NCI-H187 (cell line): Measurements from ENCODE around the gene NUDT9.
"Not testable (repeated sequence)": the region's sequence is repeated elsewhere in the genome, so short reads cannot be mapped to it uniquely, and the experiment has no call there.

Experiments used
- DNase-seq, 2 experiments: peaks; one replicate each; lab custom pipeline; 2025; lab: John Stamatoyannopoulos, UW

NUDT9 gene

DNA sequence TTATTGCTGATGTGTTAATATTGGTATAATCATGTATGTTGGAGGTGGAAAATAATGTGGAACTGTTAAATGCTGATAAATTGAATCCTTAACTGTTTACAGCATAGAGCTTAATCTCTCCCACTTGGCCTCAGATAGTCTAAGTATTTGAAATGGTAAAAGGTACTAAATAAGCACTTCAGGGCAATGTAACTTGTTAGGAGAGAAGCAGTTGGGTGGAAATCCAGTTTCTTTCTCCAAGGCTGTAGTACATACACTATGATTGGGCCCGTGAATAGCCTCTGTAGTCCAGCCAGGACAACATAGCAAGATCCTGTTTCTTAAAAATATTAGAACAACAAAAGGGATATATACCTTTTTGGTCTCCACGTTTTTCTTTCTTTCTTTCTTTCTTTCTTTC, 39.7 kb downstream of the NUDT9 start:
- no peak for DNase-seq

DNA sequence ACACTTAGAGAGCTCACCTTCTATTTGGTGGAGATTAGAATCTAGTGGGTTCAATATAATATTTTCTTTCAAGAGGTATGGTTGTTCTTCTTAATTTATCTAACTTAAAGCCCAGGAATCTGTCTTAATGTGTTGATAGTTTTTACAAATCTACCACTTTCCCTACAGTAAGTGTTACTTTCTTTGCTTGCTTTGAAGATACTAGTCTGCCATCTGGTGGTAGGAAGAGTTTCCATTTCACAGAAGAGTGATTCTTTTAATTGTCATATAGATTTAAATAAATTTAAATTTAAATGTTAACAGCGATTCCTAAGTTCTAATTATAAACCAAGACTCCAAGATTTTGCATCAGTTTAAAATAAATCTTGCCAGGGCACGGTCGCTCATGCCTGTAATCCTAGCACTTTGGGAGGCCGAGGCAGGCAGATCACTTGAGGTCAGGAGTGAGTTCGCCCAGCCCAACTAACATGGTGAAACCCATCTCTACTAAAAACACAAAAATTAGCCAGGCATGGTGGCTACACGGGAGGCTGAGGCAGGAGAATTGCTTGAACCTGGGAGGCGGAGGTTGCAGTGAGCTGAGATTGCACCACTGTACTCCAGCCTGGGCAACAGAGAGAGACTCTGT, 43.5 kb downstream of the NUDT9 start:
- no peak for DNase-seq

DNA sequence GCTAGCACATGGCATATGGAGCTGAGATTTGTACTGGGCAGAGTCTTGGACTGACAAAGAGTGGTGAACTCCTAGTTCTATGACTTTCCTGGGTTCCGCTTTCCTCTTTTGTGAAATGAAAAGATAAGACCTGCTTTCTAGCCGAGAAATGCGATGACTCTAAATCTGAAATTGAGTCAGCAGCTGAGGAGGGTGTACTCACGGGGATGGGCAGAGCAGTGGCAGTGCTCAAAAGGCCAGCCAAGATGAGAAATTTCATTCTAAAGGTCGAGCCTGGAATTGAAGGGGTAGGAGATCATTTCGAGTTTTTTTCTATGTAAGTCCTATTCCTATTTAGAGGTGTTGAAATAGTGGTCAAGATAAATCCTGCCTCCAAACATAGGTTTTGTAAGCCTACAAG, 47.0 kb downstream of the NUDT9 start:
- DNase-seq = no peak

DNA sequence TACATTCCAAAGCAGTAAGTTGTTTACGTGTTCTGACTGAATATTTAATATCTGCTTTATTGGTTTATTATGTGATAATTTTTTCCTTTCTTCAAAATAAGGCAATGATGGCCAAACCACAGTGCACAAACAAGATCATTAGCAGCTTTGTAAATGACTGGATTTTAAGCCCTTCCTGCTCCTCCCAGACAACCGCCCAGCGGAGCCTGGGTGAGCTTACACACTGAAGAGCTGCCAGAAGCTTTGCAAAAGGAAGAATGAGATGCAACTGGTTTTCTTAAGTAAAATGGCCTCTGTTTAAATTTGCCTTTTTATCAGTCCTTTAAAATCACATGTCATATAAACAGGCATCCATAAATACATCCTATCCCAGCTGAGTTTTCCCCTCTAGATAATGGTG, 54.6 kb downstream of the NUDT9 start:
- no peak for DNase-seq

DNA sequence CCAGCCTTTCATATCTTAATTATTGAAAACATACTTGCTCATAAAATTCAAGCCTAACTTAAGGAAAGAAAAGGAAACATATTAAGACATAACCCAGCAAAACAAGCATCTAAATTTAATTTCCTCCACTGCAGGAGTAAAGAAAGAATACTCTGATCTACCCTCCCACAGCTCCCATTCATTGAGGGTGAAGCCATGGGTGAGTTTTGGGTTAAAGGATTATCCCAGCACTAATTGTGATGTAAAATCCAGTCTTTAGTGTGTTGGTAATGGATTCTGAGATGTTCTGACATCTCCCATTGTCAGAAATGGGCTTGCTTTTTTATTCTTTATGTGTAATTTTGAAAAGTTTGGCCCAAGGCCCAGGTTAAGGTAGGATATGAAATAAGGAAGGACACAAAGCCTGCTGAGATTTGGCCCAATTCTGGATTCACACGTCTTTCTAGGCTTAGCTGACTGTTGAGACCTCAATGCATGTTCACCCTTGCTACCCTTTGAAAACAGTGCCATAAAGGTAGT, 56.4 kb downstream of the NUDT9 start:
- DNase-seq = no peak

DNA sequence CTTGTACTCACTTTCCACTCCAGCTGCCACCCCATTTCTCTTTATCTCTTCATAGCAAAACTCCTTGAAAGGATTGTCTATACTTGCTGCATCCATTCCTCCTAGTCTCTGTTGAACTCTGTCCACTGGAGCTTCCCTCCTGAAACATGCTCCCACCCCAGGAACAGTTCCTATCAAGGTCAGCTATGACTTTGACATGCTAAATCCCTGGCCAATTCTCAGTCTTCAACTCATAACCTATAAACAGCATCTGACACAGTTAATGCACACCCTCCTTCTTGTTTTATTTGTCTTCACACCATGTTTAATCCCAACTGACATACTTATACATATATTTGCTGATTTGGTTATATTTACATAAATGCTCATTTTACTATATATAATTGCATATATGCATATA, 59.0 kb downstream of the NUDT9 start:
- DNase-seq = no peak

DNA sequence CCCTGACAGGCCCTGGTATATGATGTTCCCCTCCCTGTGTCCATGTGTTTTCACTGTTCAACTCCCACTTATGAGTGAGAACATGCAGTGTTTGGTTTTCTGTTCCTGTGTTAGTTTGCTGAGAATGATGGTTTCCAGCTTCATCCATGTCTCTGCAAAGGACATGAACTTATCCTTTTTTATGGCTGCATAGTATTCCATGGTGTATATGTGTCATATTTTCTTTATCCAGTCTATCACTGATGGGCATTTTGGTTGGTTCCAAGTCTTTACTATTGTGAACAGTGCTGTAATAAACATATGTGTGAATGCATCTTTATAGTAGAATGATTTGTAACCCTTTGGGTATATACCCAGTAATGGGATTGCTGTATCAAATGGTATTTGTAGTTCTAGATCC, 60.9 kb downstream of the NUDT9 start:
- not testable (repeated sequence) for DNase-seq

DNA sequence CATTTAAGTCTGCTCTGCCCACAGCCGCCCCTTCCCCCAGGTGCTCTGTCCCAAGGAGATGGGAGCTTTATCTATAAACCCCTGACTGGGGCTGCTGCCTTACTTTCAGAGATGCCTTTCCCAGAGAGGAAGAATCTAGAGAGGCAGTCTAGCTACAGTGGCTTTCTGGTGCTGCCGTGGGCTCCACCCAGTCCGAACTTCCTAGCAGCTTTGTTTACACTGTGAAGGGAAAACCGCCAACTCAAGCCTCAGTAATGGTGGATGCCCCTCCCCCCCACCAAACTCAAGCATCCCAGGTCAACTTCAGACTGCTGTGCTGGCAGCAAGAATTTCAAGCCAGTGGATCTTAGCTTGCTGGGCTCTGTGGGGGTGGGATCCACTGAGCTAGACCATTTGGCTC, 66.3 kb downstream of the NUDT9 start:
- DNase-seq = not testable (repeated sequence)

DNA sequence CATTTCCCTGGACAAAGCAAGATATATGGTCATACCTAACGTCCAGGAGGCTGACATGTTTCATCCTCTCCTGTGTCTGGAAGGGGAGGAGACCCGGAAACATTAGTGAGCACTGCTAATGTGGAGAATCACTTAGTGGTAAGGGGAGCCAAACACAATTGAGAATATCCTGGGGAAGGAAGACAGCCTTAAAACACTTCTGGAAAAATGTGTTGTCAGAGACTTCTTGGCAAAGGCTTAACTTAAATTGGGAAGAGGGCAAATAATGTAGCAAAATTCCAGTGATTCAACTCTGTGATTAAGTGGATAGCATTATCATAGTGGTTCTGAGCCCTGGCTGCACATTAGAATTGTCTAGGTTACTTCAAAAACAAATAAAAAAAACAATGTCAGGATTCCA, 67.3 kb downstream of the NUDT9 start:
- no peak for DNase-seq

DNA sequence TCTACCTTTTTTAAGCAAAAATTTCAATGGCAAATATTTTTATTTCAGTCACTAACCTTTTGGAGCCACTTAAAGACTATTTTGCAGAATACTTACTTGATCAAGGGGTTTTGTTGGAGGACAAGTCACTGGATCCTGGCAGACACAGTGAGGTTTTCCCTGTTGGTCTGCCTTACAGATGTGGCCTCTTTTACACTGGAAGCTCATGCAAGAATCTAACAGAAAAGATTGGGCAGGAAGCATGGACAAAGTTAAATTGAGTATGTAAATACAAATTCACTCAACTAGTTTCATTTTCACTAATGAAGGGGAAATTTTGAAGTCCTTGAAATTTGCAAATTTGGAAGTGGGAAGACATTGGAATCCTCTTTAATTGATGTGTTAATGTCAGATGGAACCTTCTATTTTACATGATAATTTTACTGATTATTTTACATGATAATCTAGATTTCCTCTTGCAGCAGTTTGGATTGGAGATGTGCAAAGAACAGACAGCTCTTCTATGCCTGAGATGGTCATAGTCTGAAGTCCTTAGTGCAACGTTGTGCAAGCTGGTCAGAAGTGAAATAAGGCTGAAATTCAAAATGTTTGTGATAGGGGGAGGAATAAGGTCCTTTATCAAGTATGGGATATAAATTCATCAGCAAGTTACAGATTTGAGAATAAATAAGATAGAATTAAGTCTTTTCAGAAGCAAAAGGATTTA, 68.4 kb downstream of the NUDT9 start:
- DNase-seq = no peak

DNA sequence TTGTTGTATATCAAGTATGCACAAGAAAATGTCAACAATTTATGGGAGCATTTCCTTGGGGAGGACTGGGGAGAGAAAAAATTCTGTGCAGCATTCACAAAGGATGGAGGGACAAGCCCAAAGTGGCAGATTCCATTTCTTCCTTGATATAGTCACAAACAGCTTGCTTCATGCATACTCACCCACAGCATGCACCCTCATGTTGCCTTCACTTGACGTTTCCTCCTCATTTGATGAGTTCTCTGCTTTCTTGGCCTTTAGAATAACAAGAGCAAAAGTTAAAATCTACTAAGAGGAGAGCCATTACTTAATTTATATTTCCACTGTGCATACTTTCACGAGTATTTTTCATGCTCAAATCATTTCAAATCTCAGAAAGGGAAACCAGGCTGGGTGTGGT, 69.1 kb downstream of the NUDT9 start:
- no peak for DNase-seq

DNA sequence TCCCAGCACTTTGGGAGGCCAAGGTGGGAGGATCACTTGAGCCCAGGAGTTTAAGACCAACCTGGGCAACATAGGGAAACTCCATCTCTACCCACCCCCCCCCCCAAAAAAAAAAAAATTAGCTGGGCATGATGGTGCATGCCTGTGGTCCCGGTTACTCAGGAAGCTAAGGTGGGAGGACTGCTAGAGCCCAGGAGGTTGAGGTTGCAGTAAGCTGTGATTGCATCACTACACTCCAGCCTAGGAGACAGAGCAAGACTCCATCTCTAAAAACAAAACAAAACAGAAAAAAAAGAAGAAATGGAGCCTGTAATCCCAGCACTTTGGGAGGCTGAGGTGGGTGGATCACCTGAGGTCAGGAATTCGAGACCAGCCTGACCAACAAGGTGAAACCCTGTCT, 69.5 kb downstream of the NUDT9 start:
- not testable (repeated sequence) for DNase-seq

DNA sequence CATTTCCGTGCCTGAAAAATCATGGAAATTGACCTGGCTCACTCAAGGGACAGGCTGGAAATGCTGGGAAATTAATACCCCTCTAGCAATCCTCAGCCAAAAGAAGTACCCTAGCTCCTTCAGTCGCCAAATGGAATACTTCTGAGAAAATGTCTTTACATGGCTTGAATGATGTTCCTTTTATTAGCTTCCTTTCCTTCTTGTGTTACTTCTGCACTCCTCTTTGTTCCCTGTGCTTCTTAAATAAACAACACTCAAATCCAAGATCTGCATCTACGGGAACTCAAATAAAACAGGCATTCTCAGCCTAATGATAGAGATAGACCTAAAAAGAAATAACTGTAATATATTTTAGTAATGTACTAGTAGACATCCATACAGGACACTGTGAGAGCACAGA, 70.7 kb downstream of the NUDT9 start:
- no peak for DNase-seq

DNA sequence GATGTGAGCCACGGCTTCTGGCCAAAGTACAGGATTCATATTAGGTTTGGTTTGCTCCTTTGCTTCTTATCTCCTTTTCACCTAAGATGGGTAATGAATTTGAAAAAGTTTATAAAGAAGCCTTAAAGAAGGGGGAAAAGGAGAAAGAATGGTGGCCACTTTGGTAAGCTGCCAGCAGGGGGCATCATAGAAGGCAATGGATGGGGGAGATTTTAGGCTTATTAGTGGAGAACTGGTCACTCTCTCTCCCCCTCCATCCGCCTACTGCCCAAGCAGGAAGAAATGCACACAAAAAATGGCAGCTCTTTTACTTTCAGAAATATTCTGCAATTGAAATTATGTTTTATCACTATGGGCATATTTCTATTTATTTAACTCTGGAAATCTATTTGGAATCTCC, 74.8 kb downstream of the NUDT9 start:
- DNase-seq = no peak

DNA sequence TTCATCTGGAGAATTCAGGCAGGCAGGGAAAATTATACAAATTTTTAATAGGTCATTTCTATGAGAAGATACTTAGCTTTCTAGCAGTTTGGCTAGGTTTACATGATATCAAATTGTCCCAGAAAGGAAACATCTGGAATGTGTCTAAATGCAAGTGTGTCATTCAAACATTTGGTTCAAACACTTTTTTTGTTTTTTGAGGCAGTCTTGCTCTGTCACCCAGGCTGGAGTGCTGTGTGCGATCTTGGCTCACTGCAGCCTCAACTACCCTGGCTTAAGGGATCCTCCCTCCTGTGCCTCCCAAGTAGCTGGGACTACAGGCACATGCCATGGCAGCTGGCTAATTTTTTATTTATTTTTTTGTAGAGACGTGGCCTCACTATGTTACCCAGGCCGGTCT, 75.2 kb downstream of the NUDT9 start:
- DNase-seq = no peak

DNA sequence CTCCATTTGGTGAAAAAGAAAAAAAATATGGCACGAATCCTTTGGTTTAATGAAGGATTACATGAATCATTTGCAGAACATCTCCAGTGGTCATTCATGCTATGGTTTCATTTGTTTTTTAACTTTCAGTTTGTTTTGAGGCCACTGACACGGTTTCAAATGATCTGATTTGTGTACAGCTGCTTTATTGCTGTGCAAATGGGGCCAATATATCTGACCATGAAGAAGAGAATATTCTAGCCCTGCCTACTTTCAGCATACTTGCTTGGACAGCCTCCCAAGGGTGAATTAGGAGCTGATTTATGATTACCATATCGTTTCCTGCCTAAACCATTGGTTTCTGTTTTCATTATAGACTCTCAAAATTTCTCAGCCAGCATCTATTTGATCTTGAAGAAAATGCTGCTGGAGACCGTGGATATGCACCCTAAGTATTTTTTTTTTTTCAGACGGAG, 76.1 kb downstream of the NUDT9 start:
- no peak for DNase-seq

DNA sequence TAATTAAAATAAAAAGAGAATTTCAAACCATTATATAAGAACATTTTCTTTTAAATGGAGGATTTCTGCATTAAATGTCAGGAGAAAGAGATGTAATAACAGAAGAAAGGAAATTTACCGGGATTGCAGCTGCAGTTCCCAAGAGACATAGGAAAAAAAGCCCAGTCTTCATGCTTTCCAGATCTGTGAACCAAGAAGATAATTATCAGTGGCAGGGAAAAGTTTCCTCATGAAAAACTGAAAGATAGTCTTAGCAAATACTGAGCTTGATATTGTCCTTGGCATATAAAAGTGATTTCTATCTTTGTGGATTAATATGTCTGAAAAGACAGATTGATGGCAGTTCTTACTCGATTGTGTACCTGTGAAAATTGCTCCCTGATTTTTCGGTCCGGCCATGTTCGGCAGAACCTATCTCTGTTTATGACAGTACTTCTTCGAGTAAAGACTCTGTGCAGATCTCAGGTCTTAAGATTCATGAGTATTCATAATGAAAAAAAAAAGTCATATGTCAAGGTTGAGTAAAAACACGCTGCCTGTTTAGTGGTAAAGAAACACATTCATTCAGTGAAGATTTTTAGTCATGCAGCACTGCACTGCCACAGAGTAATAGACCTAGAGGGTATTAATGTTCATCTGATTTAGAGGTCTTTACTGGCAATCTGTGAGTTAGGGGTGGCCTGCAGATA, 77.2 kb downstream of the NUDT9 start:
- no peak for DNase-seq

DNA sequence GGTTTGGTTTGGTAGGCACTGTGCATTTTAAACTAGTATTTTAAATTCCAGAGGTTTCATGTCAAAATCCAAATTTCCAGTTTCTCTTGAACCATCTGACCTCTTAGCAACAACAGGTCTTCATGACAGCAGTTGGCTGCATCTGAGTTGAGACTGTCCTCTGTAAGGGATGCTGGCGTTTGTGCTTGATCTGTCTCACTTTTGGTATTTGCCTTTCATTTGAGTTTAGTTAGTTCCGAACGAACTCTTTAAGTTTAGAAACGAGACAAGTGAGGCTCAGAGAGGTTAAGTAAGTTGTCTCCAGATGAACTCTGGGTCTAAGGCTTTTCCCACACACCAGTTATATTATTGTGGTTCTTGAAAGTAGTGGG, 77.7 kb downstream of the NUDT9 start:
- DNase-seq = no peak

DNA sequence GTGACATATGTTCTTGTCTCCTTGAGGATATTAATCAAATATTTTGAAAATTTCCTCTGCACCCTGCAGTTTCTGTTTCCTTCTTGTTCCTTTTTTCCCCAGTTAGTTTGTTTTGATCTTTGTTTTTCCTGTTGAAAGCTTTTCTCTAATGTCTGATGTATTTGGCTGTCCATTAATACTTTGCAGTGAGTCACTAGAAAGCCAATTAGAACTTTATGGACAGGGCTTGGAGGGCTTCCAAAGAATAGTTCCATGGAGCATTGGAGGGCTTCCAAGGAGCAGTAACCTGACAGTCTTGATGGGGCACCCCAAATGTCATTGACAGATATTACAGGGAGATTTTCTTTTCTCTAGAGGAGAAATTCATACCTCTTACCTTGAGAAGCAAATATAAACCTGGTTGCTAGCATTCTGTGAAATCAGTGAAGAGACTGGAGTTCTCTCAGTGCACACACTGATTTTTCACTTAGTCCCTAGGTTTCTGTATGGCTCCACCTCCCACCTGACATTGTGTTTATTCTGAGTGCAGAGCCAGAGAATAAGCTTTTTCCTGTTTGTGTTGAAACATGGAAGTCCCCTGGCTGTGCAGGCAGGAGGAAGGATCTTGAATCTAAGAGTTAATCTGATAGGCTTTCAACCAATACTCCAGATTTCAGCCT, 80.3 kb downstream of the NUDT9 start:
- DNase-seq = no peak

DNA sequence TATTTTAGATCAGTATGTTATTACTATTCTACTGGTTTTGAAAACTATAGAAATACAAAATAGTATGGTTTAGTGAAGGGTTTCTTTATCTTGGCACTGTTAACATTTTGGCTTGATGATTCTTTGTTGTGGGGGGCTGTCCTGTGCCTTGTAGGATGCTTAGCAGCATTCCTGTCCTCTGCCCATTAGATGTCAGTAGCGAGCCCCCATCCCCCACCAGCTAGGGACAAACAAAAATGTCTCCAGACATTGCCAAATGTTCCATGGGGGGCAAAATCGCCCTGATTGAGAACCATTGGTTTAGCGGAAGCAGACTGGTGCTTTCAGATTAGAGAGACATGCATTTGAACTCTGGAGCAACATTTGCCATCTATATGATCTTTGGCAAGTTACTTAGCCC, 83.5 kb downstream of the NUDT9 start:
- DNase-seq = no peak

DNA sequence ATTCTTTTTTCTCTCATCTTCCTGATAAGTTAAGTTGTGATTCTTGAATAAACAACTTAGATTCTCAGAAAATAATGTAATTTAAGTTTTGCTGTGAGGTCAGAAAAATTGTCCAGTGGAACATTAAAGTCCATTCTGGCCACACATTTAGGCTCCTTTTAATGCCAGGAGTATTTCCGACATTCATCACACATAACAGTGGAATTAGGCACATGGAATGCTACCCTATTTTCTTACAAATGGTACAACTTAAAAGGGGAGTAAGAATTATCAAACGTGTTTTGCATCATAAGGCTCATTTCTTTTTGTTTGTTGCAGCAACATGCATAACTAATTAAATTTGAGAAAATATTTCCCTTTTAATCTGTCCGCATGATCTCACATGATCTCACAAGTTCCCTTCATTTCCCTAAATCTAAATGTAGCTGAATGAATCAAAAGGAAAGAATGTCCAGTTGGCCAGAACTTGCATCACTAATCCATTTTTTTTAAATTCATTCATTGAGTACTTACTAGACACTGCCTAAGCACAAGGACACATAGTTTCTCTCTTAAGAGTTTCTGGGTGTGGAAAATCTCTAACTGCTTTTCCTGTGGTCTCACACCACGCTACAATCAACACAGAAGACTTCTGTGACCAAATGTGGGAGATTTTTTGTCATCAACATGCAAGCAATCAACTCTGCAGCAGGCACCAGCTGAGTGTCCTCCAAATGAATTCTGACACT, 84.8 kb downstream of the NUDT9 start:
- no peak for DNase-seq
